Inferior parietal cortex (tissue), 1 donor: ENCODE results near the gene UBXN4.
"Not testable (repeated sequence)": the region's sequence is repeated elsewhere in the genome, so short reads cannot be mapped to it uniquely, and the experiment has no call there.

ENCODE experiments used
- DNase-seq: peaks from one replicate; pipeline ENCODE4 v3.0.0-alpha.2; 2016; ENCODE audit errors: extremely low spot score

The UBXN4 gene

DNA sequence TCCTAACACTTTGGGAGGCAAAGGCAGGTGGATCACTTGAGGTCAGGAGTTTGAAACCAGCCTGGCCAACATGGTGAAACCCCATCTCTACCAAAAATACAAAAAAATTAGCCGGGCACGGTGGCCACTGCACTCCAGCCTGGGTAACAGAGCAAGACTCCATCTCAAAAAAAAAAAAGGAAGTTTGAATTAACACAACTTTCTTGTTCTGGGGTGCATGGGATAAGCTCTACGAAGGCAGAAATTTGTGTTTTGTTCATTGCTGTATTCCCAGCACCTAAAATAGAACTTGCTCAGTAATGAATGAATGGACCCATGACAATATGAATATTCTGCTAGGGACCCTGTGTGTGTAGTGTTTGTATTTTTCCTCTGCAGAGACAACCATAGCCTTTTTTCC, 66.2 kb downstream of the UBXN4 start:
- DNase-seq: not testable (repeated sequence)

GRCh38 chr2:135812907-135813511, 71.4 kb downstream of the UBXN4 start:
- no peak for DNase-seq

DNA sequence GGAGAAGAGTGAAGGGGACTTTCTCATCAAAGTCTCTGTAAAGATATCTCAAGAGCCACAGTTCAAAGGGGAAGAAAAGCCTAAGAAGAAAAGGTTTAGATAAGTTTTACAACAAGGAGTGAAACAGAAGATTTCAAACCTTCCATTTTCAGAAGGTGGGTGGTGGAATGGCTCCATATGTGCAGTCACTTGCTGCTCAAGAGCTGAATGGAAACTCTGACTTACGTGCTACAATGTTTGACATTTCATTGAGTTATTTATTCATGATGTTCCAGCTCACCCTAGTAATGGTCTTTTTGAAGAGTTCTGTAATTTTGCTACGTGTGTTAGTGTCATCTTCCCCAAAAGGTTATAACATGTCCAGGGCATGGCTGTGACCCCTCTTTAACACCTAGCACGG, 73.6 kb downstream of the UBXN4 start:
- no peak for DNase-seq

GRCh38 chr2:135817466-135817865, 75.8 kb downstream of the UBXN4 start:
- DNase-seq: no peak

GRCh38 chr2:135817951-135818350, 76.3 kb downstream of the UBXN4 start:
- no peak for DNase-seq

DNA sequence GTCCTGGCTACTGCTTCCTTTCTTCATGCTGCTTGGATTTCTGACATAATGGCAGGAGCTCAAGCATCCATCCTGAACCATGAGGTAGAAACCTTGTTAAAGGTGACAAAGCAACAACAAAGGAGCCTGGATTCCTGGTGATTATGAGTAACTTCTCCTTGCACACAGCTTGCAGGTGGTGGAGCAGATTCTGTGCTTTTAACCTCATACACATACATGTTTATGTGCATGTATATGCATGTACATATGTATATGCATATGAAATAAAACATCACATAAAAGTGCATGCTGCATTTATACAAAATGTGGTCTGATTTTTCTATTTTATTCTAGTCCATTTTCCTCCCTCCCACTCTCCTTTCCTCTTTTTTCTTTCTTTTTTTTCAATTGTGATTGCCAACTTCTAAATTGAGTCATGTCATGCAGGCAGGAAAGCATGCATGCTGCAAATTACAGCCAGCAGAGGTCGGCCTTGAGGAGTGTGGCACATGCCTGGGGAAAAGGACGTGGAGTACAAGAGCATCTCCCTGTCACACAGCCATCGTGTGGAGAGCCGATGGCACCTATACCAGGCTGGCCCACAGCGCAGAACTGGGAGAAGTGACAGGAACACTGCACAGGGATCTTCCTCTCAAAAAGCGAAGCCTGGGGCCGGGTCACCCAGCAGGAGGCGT, 77.4 kb downstream of the UBXN4 start:
- DNase-seq: no peak

- DNase-seq: no peak
Observed at GRCh38 chr2:135820003-135820618, 78.5 kb downstream of the UBXN4 start.

GRCh38 chr2:135821190-135821589, 79.5 kb downstream of the UBXN4 start:
- no peak for DNase-seq

DNA sequence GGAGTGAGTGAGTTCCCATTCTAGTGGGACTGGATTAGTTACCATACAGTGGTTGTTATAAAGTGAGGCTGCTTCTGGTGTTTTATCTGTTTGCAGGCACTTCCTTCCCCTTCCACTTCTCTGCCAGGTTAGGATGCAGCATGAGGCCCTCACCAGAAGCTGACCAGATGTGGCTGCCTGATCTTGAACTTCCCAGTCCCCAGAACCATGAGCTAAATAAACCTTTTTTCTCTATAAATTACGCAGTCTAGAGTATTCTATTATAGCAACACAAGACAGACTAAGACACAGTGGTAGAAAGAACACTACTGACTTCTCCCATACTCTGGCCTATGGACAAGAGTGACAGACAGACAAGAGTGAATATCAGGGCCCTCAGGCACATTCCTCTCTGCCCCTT, 81.2 kb downstream of the UBXN4 start:
- no peak for DNase-seq

DNA sequence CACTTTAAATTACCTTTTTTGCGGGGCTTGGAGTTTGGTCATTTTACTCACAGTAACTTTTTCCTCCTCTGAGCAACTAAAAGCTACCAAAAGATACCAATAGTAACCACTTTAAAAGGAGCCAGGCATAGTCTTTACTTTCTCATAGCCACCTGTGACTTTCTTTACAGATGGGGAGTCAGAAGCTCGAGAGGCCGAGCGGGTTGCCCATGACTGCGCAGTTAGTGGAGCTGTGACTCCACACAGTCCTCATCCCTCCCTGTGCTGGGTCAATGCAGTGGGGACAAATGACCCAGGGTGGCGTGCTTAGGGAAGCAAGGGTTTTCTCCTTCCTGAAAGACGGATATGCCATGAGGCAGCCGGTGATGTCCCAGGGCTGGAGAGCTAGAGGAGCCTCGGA, 83.5 kb downstream of the UBXN4 start:
- no peak for DNase-seq

- DNase-seq: no peak
Observed at GRCh38 chr2:135825550-135826176, 84.0 kb downstream of the UBXN4 start.

GRCh38 chr2:135826544-135826943, 84.9 kb downstream of the UBXN4 start:
- DNase-seq: no peak

DNA sequence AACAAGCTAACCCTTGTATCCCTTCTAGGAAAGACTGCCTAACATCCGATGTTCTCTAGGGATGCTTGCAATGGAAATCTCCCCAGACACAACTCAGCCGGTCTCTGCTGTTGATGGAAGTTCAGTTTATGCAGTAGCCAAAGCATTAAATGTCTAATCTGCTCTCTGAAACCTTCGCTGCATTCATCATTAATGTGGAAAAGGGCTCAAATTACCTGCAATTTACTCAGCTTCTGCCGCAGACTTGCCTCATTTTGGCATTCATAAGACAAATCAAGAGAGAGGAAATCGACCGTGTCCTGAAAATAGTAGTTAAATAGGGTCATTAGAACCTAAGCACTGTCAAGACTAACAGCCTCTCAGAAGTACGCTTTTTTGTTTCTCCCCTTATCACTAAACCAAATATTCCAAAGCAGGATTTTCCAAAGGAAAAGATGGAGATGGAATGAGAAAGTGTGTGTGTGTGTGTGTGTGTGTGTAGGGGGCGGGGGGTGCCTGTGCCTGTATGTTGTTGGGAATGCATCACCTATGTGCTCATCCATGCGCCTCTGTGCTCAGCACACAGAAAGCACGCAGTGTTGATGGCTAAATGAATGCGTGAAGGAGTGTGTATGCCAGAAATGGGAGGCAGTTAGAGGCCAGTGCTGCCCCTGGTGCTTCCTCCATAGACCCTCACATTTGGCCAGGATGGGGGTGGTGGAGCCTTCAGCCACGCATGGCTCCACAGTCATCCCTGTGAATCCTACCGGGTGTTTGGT, 87.9 kb downstream of the UBXN4 start:
- no peak for DNase-seq

DNA sequence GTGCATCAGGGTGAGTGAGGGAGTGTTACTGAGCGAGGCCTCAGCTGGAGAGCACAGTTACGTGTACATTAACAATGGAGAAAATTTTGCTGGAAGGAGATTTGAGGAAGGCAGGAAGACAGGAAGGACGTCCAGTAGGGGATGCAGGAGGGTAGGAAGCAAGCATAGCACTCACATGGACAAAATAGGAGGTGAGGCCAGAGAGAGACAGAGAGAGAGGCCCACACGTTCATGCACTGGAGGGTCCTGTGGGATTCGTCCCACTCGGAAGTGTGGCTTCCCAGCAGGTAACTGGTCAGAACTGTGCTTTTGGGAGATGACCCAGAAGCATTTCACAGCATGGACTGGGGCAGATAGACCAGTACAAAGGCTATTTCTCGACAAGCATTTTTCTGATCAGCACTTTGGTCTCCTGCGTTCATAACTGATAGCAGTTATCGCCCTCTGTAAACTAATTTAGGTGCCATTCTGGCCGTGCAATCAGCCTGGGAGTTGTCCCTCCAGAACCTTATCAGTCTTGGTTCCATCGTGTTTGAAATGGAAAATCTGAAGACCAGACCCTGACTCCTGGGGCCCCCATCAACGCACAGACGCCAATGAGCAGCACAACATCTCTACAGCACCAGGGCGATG, 89.6 kb downstream of the UBXN4 start:
- DNase-seq: no peak

DNA sequence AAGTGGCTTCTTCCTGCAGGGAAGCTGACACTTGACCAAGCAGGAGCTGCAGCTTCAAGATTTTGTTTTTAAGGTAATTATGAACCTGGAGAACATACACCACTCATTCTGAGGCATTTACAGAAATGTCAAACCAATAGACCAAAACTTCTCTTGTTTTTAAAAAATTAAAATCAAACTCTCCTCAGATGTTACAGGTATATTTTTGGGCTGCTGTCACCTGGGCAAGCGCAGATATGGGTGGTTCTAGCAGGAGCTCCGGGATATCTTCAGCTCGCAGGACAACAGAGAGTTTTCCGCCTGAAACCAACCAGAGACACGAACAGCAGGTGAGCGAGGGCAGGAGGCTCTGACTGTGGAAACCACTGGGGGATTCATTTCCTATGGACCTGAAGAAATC, 91.2 kb downstream of the UBXN4 start:
- no peak for DNase-seq
